Measurements from ENCODE around the gene ZNF512. TPM values are rescaled to one million over a fixed set of nuclear protein-coding genes. Genes with fewer than 3 reads are reported as not detected.

The ZNF512 gene
- total and polyA plus RNA-seq, 4 donors: 10.5 to 64.9 (median 18.6) TPM

GRCh38 chr2:27606611-27607010 is 23.8 kb downstream of the ZNF512 start:
- ATAC-seq (ENCODE audit: insufficient read depth, low FRiP score): no peak
- no peaks in the 10 kb centered on the region for H3K4me1 ChIP-seq (ENCODE audit: control insufficient read depth in 5 of 5, insufficient read depth in 5 of 5, low read length in 5 of 5)
- no peak for TF ChIP-seq CTCF (IDR thresholded peaks at IDR 0.05; ENCODE audit: control extremely low read depth, extremely low read depth)
- no peak overlapping the region for H3K9ac ChIP-seq (ENCODE audit: insufficient read depth in 1 of 2, low read length in 2 of 2)
- H3K4me3 ChIP-seq: no peak overlapping the region
- H3K36me3 ChIP-seq (ENCODE audit: control insufficient read depth in 4 of 4, insufficient read depth in 4 of 4, low read length in 4 of 4): peaks cover 19 to 39% (median 21%) of the 10 kb centered on the region in 4 donors
- WGBS, 2 donors: 89 to 97% methylated on average over 2 of the region's 2 CpGs
- H3K27ac ChIP-seq (ENCODE audit: low read depth in 1 of 2, low read length in 1 of 2): no peak overlapping the region
- H3K27me3 ChIP-seq (ENCODE audit: control insufficient read depth in 3 of 3, insufficient read depth in 3 of 3, low read length in 2 of 3): no peaks in the 10 kb centered on the region
- H3K9me3 ChIP-seq (ENCODE audit: control insufficient read depth in 4 of 4, insufficient read depth in 3 of 4, low read length in 3 of 4): no peaks in the 10 kb centered on the region
- DNase-seq: no peak

- ATAC-seq (ENCODE audit: insufficient read depth, low FRiP score): no peak
- H3K27me3 ChIP-seq (ENCODE audit: control insufficient read depth in 3 of 3, insufficient read depth in 3 of 3, low read length in 2 of 3): no peaks in the 10 kb centered on the region
- TF ChIP-seq CTCF (IDR thresholded peaks at IDR 0.05; ENCODE audit: control extremely low read depth, extremely low read depth): no peak
- H3K27ac ChIP-seq (ENCODE audit: low read depth in 1 of 2, low read length in 1 of 2): no peak overlapping the region
- no peaks in the 10 kb centered on the region for H3K9me3 ChIP-seq (ENCODE audit: control insufficient read depth in 4 of 4, insufficient read depth in 3 of 4, low read length in 3 of 4)
- H3K4me1 ChIP-seq (ENCODE audit: control insufficient read depth in 5 of 5, insufficient read depth in 5 of 5, low read length in 5 of 5): no peaks in the 10 kb centered on the region
- H3K9ac ChIP-seq (ENCODE audit: insufficient read depth in 1 of 2, low read length in 2 of 2): no peak overlapping the region
- H3K36me3 ChIP-seq (ENCODE audit: control insufficient read depth in 4 of 4, insufficient read depth in 4 of 4, low read length in 4 of 4): peaks cover 17 to 41% (median 26%) of the 10 kb centered on the region in 4 donors
- H3K4me3 ChIP-seq: no peak overlapping the region
- no peak for DNase-seq
- 97% methylated on average over 2 of the region's 2 CpGs for WGBS, 2 donors
Measured at GRCh38 chr2:27613985-27614384, 31.1 kb downstream of the ZNF512 start.

- Histone ChIP-seq H3K36me3 (ENCODE audit: control insufficient read depth in 4 of 4, insufficient read depth in 4 of 4, low read length in 4 of 4) (peaks cover 17 to 41% (median 27%) of the 10 kb centered on the region in 4 donors), H3K4me3 (no peak overlapping the region), H3K27ac (ENCODE audit: low read depth in 1 of 2, low read length in 1 of 2) (no peak overlapping the region), H3K9ac (ENCODE audit: insufficient read depth in 1 of 2, low read length in 2 of 2) (no peak overlapping the region), H3K4me1 (ENCODE audit: control insufficient read depth in 5 of 5, insufficient read depth in 5 of 5, low read length in 5 of 5) (no peaks in the 10 kb centered on the region), H3K27me3 (ENCODE audit: control insufficient read depth in 3 of 3, insufficient read depth in 3 of 3, low read length in 2 of 3) (no peaks in the 10 kb centered on the region), H3K9me3 (ENCODE audit: control insufficient read depth in 4 of 4, insufficient read depth in 3 of 4, low read length in 3 of 4) (no peaks in the 10 kb centered on the region)
- 98 to 99% methylated on average over 3 of the region's 3 CpGs for WGBS, 2 donors
- ATAC-seq (ENCODE audit: insufficient read depth, low FRiP score): no peak
- TF ChIP-seq CTCF (IDR thresholded peaks at IDR 0.05; ENCODE audit: control extremely low read depth, extremely low read depth): no peak
- no peak for DNase-seq
Measured at GRCh38 chr2:27615316-27615715, 32.5 kb downstream of the ZNF512 start.

- no peak for ATAC-seq (ENCODE audit: insufficient read depth, low FRiP score)
- peaks cover 17 to 43% (median 25%) of the 10 kb centered on the region in 4 donors for H3K36me3 ChIP-seq (ENCODE audit: control insufficient read depth in 4 of 4, insufficient read depth in 4 of 4, low read length in 4 of 4)
Measured at GRCh38 chr2:27621524-27621923, 38.7 kb downstream of the ZNF512 start.

More at GRCh38 chr2:27621524-27621923, 38.7 kb downstream of the ZNF512 start:
- no peaks in the 10 kb centered on the region for H3K4me1 ChIP-seq (ENCODE audit: control insufficient read depth in 5 of 5, insufficient read depth in 5 of 5, low read length in 5 of 5)
- no peak overlapping the region for H3K27ac ChIP-seq (ENCODE audit: low read depth in 1 of 2, low read length in 1 of 2)
- no peak for TF ChIP-seq CTCF (IDR thresholded peaks at IDR 0.05; ENCODE audit: control extremely low read depth, extremely low read depth)
- H3K9me3 ChIP-seq (ENCODE audit: control insufficient read depth in 4 of 4, insufficient read depth in 3 of 4, low read length in 3 of 4): no peaks in the 10 kb centered on the region
- no peak for DNase-seq
- 47 to 85% methylated on average over 1 of the region's 1 CpG for WGBS, 2 donors
- no peak overlapping the region for H3K9ac ChIP-seq (ENCODE audit: insufficient read depth in 1 of 2, low read length in 2 of 2)
- H3K27me3 ChIP-seq (ENCODE audit: control insufficient read depth in 3 of 3, insufficient read depth in 3 of 3, low read length in 2 of 3): no peaks in the 10 kb centered on the region
- no peak overlapping the region for H3K4me3 ChIP-seq

Measured in lung (tissue), 12 donors.